Keratinocyte (primary cell): Measurements from ENCODE around the gene RRAGC. TPM values are rescaled to one million over a fixed set of nuclear protein-coding genes. Genes with fewer than 3 reads are reported as not detected.
A peak's percentile ranks its signal among the peaks of the same experiment; 100 is the strongest.

Experiments
- DNase-seq: peaks from one replicate; pipeline ENCODE4 v3.0.0-alpha.2; 2011; ENCODE audit warnings: low read depth, missing footprints, low spot score
- FAIRE-seq: peaks from 2 replicates; lab custom pipeline; 2011; peaks lifted over from hg19 to GRCh38; lab: Jason Lieb, UNC
- H2AFZ ChIP-seq: 2 replicates; pipeline ENCODE4 v1.6.0; 2012; ENCODE audit warnings: low read length, control low read depth, inconsistent platforms; ENCODE audit not compliant: control insufficient read depth
- H3K27ac ChIP-seq: 2 replicates; pipeline ENCODE4 v1.5.1; 2011; ENCODE audit warnings: low read length; ENCODE audit not compliant: control insufficient read depth, insufficient read depth
- H3K27me3 ChIP-seq: 3 replicates; pipeline ENCODE4 v1.6.0; 2011; ENCODE audit warnings: low read length; ENCODE audit not compliant: control insufficient read depth, insufficient read depth; ENCODE audit errors: extremely low read depth
- H3K36me3 ChIP-seq, 2 experiments: 2 replicates in 1 of 2; 3 replicates in 1 of 2; pipeline ENCODE4 v1.5.1; 2011; ENCODE audit warnings: low read length in 2 of 2, mild to moderate bottlenecking in 1 of 2; ENCODE audit not compliant: control insufficient read depth in 2 of 2, insufficient read depth in 2 of 2; ENCODE audit errors: extremely low read depth in 1 of 2
- H3K4me1 ChIP-seq: 3 replicates; pipeline ENCODE4 v1.5.1; 2011; ENCODE audit warnings: low read length; ENCODE audit not compliant: control insufficient read depth, insufficient read depth; ENCODE audit errors: extremely low read depth
- H3K4me2 ChIP-seq: 3 replicates; pipeline ENCODE4 v1.6.0; 2011; ENCODE audit warnings: low read depth, low read length; ENCODE audit not compliant: control insufficient read depth, insufficient read depth; ENCODE audit errors: extremely low read depth
- H3K4me3 ChIP-seq, 3 experiments: fragments of 200-600 bp in 1 of 3; sonication (generic) in 1 of 3; 2 replicates in 2 of 3; 3 replicates in 1 of 3; pipeline ENCODE4 v1.5.1; 2011 to 2016; ENCODE audit warnings: low read length in 3 of 3, mild to moderate bottlenecking in 3 of 3, control low read depth in 2 of 3, inconsistent platforms in 1 of 3, low read depth in 1 of 3, mixed read lengths in 1 of 3, mixed run types in 1 of 3, moderate library complexity in 1 of 3; ENCODE audit not compliant: control insufficient read depth in 2 of 3, insufficient read depth in 2 of 3; ENCODE audit errors: extremely low read depth in 1 of 3
- H3K79me2 ChIP-seq: 2 replicates; pipeline ENCODE4 v1.6.0; 2012; ENCODE audit warnings: low read length; ENCODE audit not compliant: control insufficient read depth, insufficient read depth
- H3K9ac ChIP-seq: 3 replicates; pipeline ENCODE4 v1.6.0; 2011; ENCODE audit warnings: low read length; ENCODE audit not compliant: control insufficient read depth, insufficient read depth; ENCODE audit errors: extremely low read depth
- H3K9me1 ChIP-seq: 3 replicates; pipeline ENCODE4 v1.6.0; 2011; ENCODE audit warnings: low read length; ENCODE audit not compliant: control insufficient read depth, insufficient read depth; ENCODE audit errors: extremely low read depth
- H3K9me3 ChIP-seq: 2 replicates; pipeline ENCODE4 v1.5.1; 2012; ENCODE audit warnings: low read depth, low read length; ENCODE audit not compliant: control insufficient read depth
- H4K20me1 ChIP-seq: 3 replicates; pipeline ENCODE4 v1.6.0; 2011; ENCODE audit warnings: low read length; ENCODE audit not compliant: control insufficient read depth, insufficient read depth; ENCODE audit errors: extremely low read depth
- CTCF ChIP-seq, 3 experiments: IDR thresholded peaks in 1 of 3; conservative IDR thresholded peaks in 1 of 3; optimal IDR thresholded peaks in 1 of 3; 2 replicates in 2 of 3; 3 replicates in 1 of 3; pipeline versions ENCODE3 to v1.5.1; 2011; ENCODE audit warnings: low read length in 3 of 3, mild to moderate bottlenecking in 3 of 3, moderate library complexity in 2 of 3, control low read depth in 1 of 3, inconsistent platforms in 1 of 3; ENCODE audit not compliant: insufficient read depth in 2 of 3; ENCODE audit errors: extremely low read depth in 1 of 3
- EZH2 ChIP-seq: IDR thresholded peaks from one replicate; pipeline ENCODE4 v1.6.1; 2012; ENCODE audit warnings: inconsistent platforms, mild to moderate bottlenecking, low read length, moderate library complexity
- dilution Hi-C: fragments of 300-500 bp; cut with MboI; formaldehyde crosslinking; loops from one replicate; pipeline ENCODE4 v1.7.0; 2020; ENCODE audit warnings: low sequenced_read_pairs; ENCODE audit not compliant: extremely low pct_ligation_motif_present
- polyA plus RNA-seq, 5 experiments: library from polyadenylated mRNA; depleted of rRNA in 3 of 5; stranded (reverse) in 3 of 5; stranded (forward) in 1 of 5; unstranded in 1 of 5; fragments of >200 nt; gene quantifications; 1 replicate in 1 of 5; 2 replicates in 3 of 5; 3 replicates in 1 of 5; pipeline versions ENCODE4 v1.2.1 to v1.2.3, GENCODE V29; 2011 to 2012; ENCODE audit warnings: missing spikeins in 2 of 5, low read depth in 1 of 5, low replicate concordance in 1 of 5

The RRAGC gene
- polyA plus RNA-seq, 1 donor (not counting 4 experiments of a cell fraction or from before 2014, with no cell fraction given), result 37.8 TPM

- Histone ChIP-seq H3K4me3 (no peak overlapping the region), H3K36me3 (no peaks in the 10 kb centered on the region), H3K9me3 (no peaks in the 10 kb centered on the region), H3K79me2 (no peaks in the 10 kb centered on the region), H3K9ac (no peak overlapping the region), H2AFZ (no peak overlapping the region), H3K27me3 (peaks cover 69% of the 10 kb centered on the region), H3K4me1 (no peaks in the 10 kb centered on the region), H4K20me1 (no peaks in the 10 kb centered on the region), H3K9me1 (no peaks in the 10 kb centered on the region), H3K27ac (no peak overlapping the region), H3K4me2 (peak overlapping the region; percentile 39)
- no peak for FAIRE-seq
- DNase-seq, result no peak
- TF ChIP-seq CTCF (optimal IDR thresholded peaks at IDR 0.05 in 1 of 3, IDR thresholded peaks at IDR 0.05 in 1 of 3, conservative IDR thresholded peaks at IDR 0.05 in 1 of 3; ENCODE audit: extremely low read depth in 1 of 3, insufficient read depth in 2 of 3, low read length in 3 of 3) (peak in 2 of 3 experiments; percentile 58 to 68), EZH2 (no peak)
- dilution Hi-C loops, result loop anchor here (25.0 kb wide), 1 partner anchor 281 kb away; no protein-coding TSS in a partner anchor
Observed at GRCh38 chr1:38818175-38818976, 41.2 kb downstream of the RRAGC start.

GRCh38 chr1:38817267-38818174 lies 42.1 kb downstream of the RRAGC start:
- Histone ChIP-seq H3K27me3 (peaks cover 70% of the 10 kb centered on the region), H2AFZ (no peak overlapping the region), H3K4me3 (no peak overlapping the region), H3K36me3 (no peaks in the 10 kb centered on the region), H4K20me1 (no peaks in the 10 kb centered on the region), H3K27ac (no peak overlapping the region), H3K9me1 (no peaks in the 10 kb centered on the region), H3K4me2 (peak overlapping the region; percentile 39), H3K4me1 (no peaks in the 10 kb centered on the region), H3K9me3 (no peaks in the 10 kb centered on the region), H3K9ac (no peak overlapping the region), H3K79me2 (no peaks in the 10 kb centered on the region)
- dilution Hi-C loops, result loop anchor here (25.0 kb wide), 1 partner anchor 280 kb away; no protein-coding TSS in a partner anchor
- TF ChIP-seq EZH2 (peak; percentile 69), CTCF (optimal IDR thresholded peaks at IDR 0.05 in 1 of 3, IDR thresholded peaks at IDR 0.05 in 1 of 3, conservative IDR thresholded peaks at IDR 0.05 in 1 of 3; ENCODE audit: extremely low read depth in 1 of 3, insufficient read depth in 2 of 3, low read length in 3 of 3) (no peak)
- DNase-seq, result no peak
- no peak for FAIRE-seq
